GM06990 (cell line): ENCODE measurements around the gene UROS.

ENCODE experiments used
- DNase-seq: peaks from one replicate; pipeline ENCODE4 v3.0.0-alpha.2; 2011; ENCODE audit not compliant: insufficient read length; ENCODE audit errors: extremely low read depth
- H3K27me3 ChIP-seq: replicated peaks from 2 replicates; pipeline ENCODE4 v1.6.0; 2011; ENCODE audit warnings: low read length; ENCODE audit not compliant: control insufficient read depth, insufficient read depth
- H3K36me3 ChIP-seq: 2 replicates; pipeline ENCODE4 v1.5.1; 2011; ENCODE audit warnings: low read length; ENCODE audit not compliant: control insufficient read depth, insufficient read depth
- H3K4me3 ChIP-seq: replicated peaks from 2 replicates; pipeline ENCODE4 v1.5.1; 2011; ENCODE audit warnings: low read depth, mild to moderate bottlenecking, control low read depth, low read length
- TF ChIP-seq, protein P1 (sequence below): IDR thresholded peaks from 2 replicates; pipeline ENCODE4 v1.5.1; 2011; ENCODE audit warnings: low read length, control low read depth, mild to moderate bottlenecking, inconsistent platforms; ENCODE audit not compliant: insufficient read depth, poor library complexity, severe bottlenecking

The UROS gene

DNA sequence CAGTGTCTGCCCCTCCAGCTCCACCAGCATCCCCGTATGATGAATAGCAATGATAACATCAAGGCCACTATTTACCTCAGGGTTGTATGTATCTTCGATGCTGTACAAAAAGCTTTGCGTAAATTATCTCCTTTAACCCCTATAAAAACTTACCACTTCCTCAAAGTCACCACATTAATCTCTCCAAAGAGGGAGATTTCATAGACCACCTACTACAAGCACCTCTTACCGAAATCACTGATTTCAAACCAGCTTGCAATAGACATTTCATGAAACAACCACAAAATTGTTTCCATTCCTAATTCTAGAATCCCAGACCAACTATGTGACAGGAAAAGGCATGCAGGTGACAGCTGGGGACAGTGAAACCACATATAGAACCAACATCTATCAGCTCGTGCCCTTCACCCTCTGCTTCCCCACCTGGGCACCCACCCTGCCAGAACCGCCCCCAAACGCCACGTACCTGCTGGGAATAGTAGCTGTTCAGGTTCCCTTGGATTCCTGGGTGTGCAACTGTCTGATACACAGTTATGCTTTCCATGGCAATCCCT is 27.3 kb downstream of the UROS start:
- no peak for DNase-seq
- peaks cover 25% of the 10 kb centered on the region for H3K36me3 ChIP-seq
- H3K4me3 ChIP-seq: no peak overlapping the region
- TF ChIP-seq, protein P1, sequence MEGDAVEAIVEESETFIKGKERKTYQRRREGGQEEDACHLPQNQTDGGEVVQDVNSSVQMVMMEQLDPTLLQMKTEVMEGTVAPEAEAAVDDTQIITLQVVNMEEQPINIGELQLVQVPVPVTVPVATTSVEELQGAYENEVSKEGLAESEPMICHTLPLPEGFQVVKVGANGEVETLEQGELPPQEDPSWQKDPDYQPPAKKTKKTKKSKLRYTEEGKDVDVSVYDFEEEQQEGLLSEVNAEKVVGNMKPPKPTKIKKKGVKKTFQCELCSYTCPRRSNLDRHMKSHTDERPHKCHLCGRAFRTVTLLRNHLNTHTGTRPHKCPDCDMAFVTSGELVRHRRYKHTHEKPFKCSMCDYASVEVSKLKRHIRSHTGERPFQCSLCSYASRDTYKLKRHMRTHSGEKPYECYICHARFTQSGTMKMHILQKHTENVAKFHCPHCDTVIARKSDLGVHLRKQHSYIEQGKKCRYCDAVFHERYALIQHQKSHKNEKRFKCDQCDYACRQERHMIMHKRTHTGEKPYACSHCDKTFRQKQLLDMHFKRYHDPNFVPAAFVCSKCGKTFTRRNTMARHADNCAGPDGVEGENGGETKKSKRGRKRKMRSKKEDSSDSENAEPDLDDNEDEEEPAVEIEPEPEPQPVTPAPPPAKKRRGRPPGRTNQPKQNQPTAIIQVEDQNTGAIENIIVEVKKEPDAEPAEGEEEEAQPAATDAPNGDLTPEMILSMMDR: no peak
- H3K27me3 ChIP-seq: no peaks in the 10 kb centered on the region

- Histone ChIP-seq H3K27me3 (no peaks in the 10 kb centered on the region), H3K36me3 (peaks cover 25% of the 10 kb centered on the region), H3K4me3 (no peak overlapping the region)
- TF ChIP-seq, protein P1: no peak
- no peak for DNase-seq
Observed at GRCh38 chr10:125795128-125795527, 27.9 kb downstream of the UROS start.

GRCh38 chr10:125792342-125793300 is 30.4 kb downstream of the UROS start:
- TF ChIP-seq, protein P1: no peak
- H3K36me3 ChIP-seq: peaks cover 28% of the 10 kb centered on the region

GRCh38 chr10:125788156-125789034 is 34.7 kb downstream of the UROS start:
- Histone ChIP-seq H3K27me3 (no peaks in the 10 kb centered on the region), H3K36me3 (peaks cover 16% of the 10 kb centered on the region), H3K4me3 (no peak overlapping the region)
- no peak for DNase-seq
- TF ChIP-seq, protein P1: no peak

More at GRCh38 chr10:125792342-125793300, 30.4 kb downstream of the UROS start:
- no peak for DNase-seq
- Histone ChIP-seq H3K4me3 (no peak overlapping the region), H3K27me3 (no peaks in the 10 kb centered on the region)

- TF ChIP-seq, protein P1: no peak
- no peak overlapping the region for H3K4me3 ChIP-seq
- DNase-seq: no peak
- H3K36me3 ChIP-seq: peaks cover 7% of the 10 kb centered on the region; the same call in 1 of the 2 replicates
- no peaks in the 10 kb centered on the region for H3K27me3 ChIP-seq
Observed at GRCh38 chr10:125785791-125786190, 37.3 kb downstream of the UROS start.
